ENCODE measurements around the gene SAA1. TPM values are rescaled to one million over a fixed set of nuclear protein-coding genes. Genes with fewer than 3 reads are reported as not detected.
"Not testable (repeated sequence)": the region's sequence is repeated elsewhere in the genome, so short reads cannot be mapped to it uniquely, and the experiment has no call there.

SAA1 gene
- total RNA-seq, 2 donors from 2014 or later: not detected

- peak overlapping the region; percentile 67 for H3K27ac Mint-ChIP-seq
- H3K27me3 Mint-ChIP-seq; DNase-seq; H3K9me3 ChIP-seq (ENCODE audit: control insufficient read depth, low read length, poor library complexity, severe bottlenecking); H3K36me3 Mint-ChIP-seq (ENCODE audit: low read depth): not testable (repeated sequence)
- H3K4me1 Mint-ChIP-seq: peaks cover 21% of the 10 kb centered on the region
- H3K4me3 Mint-ChIP-seq: peak overlapping the region; percentile 75
- ATAC-seq: peak; percentile 59
Measured at GRCh38 chr11:18267335-18268133, 1.5 kb downstream of the SAA1 start.

GRCh38 chr11:18269252-18269651, 3.2 kb downstream of the SAA1 start:
- H3K27me3 Mint-ChIP-seq; H3K27ac Mint-ChIP-seq; H3K9me3 ChIP-seq (ENCODE audit: control insufficient read depth, low read length, poor library complexity, severe bottlenecking); DNase-seq; ATAC-seq; H3K36me3 Mint-ChIP-seq (ENCODE audit: low read depth); H3K4me3 Mint-ChIP-seq: not testable (repeated sequence)
- H3K4me1 Mint-ChIP-seq: peaks cover 17% of the 10 kb centered on the region

DNA sequence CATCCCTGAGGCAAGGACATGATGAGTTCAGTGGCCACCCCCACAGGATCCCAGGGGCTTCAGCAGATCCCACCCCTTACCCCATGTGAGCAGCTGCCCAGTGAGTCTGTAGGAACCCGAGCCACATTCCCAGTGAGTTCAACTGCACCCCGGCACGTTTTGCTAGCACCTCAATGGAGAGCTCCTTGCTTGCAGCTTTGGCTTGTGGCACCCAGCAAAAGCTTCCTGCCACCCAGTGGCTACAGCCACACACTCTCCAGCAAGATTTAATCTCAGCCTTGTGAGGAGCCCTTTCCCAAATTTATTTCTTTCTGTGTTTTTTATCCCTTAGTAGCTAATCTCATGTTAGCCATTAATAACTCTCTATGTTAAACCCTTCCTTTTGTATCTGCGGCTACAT, 4.0 kb downstream of the SAA1 start:
- H3K9me3 ChIP-seq (ENCODE audit: control insufficient read depth, low read length, poor library complexity, severe bottlenecking): no peaks in the 10 kb centered on the region
- no peak for ATAC-seq
- no peak overlapping the region for H3K4me3 Mint-ChIP-seq
- no peak overlapping the region for H3K27ac Mint-ChIP-seq
- no peak for DNase-seq
- H3K4me1 Mint-ChIP-seq: peaks cover 13% of the 10 kb centered on the region
- H3K36me3 Mint-ChIP-seq (ENCODE audit: low read depth): peaks cover 2% of the 10 kb centered on the region
- no peaks in the 10 kb centered on the region for H3K27me3 Mint-ChIP-seq

DNA sequence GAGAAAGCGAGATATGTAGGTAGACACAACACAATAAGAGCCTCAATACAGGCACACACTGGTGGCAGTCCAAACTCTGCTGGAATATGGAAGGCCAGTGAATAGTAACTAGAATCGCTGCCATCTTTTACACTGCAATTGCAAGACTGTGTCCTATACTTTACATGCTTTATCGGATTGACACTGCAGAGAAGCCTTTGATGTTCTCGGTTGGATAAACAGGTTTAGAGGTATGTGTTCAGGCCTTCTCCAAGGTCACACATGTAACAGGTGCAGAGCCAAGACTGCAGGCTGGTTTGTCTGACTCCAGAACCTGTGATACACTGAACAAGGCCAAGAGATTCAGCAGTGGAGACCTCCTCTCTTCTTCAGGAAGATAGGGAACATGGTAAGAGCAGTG, 5.1 kb downstream of the SAA1 start:
- H3K9me3 ChIP-seq (ENCODE audit: control insufficient read depth, low read length, poor library complexity, severe bottlenecking): no peaks in the 10 kb centered on the region
- DNase-seq (no peak), ATAC-seq (no peak)
- H3K27me3 Mint-ChIP-seq: no peaks in the 10 kb centered on the region
- H3K27ac Mint-ChIP-seq: no peak overlapping the region
- H3K4me1 Mint-ChIP-seq: peaks cover 9% of the 10 kb centered on the region
- H3K4me3 Mint-ChIP-seq: no peak overlapping the region
- peaks cover 2% of the 10 kb centered on the region for H3K36me3 Mint-ChIP-seq (ENCODE audit: low read depth)

GRCh38 chr11:18277565-18278271, 11.7 kb downstream of the SAA1 start:
- Mint-ChIP-seq H3K27ac (peak overlapping the region; percentile 25), H3K36me3 (ENCODE audit: low read depth) (peaks cover 7% of the 10 kb centered on the region)
- no peak for DNase-seq

DNA sequence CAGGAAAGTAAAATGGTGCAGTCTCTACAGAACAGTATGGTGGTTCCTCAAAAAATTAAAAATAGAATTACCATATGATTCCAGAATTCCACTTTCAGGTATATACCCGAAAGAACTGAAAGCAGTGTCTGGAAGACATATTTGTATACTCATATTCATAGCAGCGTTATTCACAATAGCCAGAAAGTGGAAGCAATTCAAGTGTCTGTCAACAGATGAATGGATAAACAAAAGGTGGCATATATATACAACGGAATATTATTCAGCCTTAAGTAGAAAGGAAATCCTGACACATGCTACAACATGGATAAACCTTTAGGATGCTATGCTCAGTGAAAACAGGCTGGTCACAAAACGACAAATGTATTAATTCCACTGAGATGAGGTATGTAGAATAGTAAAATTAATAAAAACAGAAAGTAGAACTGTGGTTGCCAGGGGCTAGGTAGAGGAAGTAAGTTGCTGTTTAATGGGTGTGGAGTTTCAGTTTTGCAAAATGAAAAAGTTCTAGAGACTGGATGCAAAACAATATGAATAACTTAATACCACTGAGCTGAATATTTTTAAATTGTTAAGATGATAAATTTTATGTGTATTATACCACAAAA, 14.5 kb downstream of the SAA1 start:
- DNase-seq (no peak), ATAC-seq (peak; percentile 55)
- peaks cover 11% of the 10 kb centered on the region for H3K36me3 Mint-ChIP-seq (ENCODE audit: low read depth)
- peak overlapping the region; percentile 75 for H3K27ac Mint-ChIP-seq
- H3K4me3 Mint-ChIP-seq: no peak overlapping the region
- H3K4me1 Mint-ChIP-seq: peaks cover 10% of the 10 kb centered on the region
- no peaks in the 10 kb centered on the region for H3K27me3 Mint-ChIP-seq
- no peaks in the 10 kb centered on the region for H3K9me3 ChIP-seq (ENCODE audit: control insufficient read depth, low read length, poor library complexity, severe bottlenecking)

More at GRCh38 chr11:18277565-18278271, 11.7 kb downstream of the SAA1 start:
- Mint-ChIP-seq H3K4me1 (peaks cover 6% of the 10 kb centered on the region), H3K27me3 (no peaks in the 10 kb centered on the region), H3K4me3 (no peak overlapping the region)
- H3K9me3 ChIP-seq (ENCODE audit: control insufficient read depth, low read length, poor library complexity, severe bottlenecking): no peaks in the 10 kb centered on the region
- no peak for ATAC-seq

DNA sequence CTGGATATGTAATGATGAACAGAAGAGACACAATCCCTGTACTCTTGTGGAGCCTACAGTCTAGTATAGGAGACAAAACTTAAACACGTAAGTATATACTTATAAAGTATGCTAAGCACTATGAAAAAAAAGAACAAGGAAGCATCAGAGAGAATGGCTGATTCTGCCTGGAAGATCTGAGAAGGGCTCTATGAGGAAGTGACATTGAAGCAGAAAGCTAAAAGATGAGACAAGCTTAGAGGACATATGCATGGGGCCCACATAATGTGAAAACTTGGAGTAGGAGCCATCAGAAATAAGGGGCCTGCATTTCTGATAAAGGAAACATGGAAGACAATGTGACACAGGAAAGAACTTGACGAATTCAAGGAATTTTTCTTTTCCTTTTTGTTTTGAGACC, 16.6 kb downstream of the SAA1 start:
- H3K4me3 Mint-ChIP-seq: no peak overlapping the region
- no peak overlapping the region for H3K27ac Mint-ChIP-seq
- peaks cover 26% of the 10 kb centered on the region for H3K36me3 Mint-ChIP-seq (ENCODE audit: low read depth)
- H3K9me3 ChIP-seq (ENCODE audit: control insufficient read depth, low read length, poor library complexity, severe bottlenecking): no peaks in the 10 kb centered on the region
- DNase-seq: no peak
- H3K4me1 Mint-ChIP-seq: peaks cover 14% of the 10 kb centered on the region
- H3K27me3 Mint-ChIP-seq: no peaks in the 10 kb centered on the region
- no peak for ATAC-seq

GRCh38 chr11:18285841-18286240, 19.8 kb downstream of the SAA1 start:
- ATAC-seq: no peak
- peaks cover 29% of the 10 kb centered on the region for H3K36me3 Mint-ChIP-seq (ENCODE audit: low read depth)
- H3K4me1 Mint-ChIP-seq: peaks cover 13% of the 10 kb centered on the region
- H3K27me3 Mint-ChIP-seq: no peaks in the 10 kb centered on the region
- no peaks in the 10 kb centered on the region for H3K9me3 ChIP-seq (ENCODE audit: control insufficient read depth, low read length, poor library complexity, severe bottlenecking)
- H3K27ac Mint-ChIP-seq: no peak overlapping the region
- DNase-seq: no peak
- no peak overlapping the region for H3K4me3 Mint-ChIP-seq

GRCh38 chr11:18288911-18289310, 22.8 kb downstream of the SAA1 start:
- Mint-ChIP-seq H3K36me3 (ENCODE audit: low read depth) (peaks cover 25% of the 10 kb centered on the region), H3K27ac (no peak overlapping the region), H3K27me3 (no peaks in the 10 kb centered on the region), H3K4me3 (no peak overlapping the region), H3K4me1 (peaks cover 9% of the 10 kb centered on the region)
- no peak for ATAC-seq
- H3K9me3 ChIP-seq (ENCODE audit: control insufficient read depth, low read length, poor library complexity, severe bottlenecking): no peaks in the 10 kb centered on the region
- DNase-seq: no peak

DNA sequence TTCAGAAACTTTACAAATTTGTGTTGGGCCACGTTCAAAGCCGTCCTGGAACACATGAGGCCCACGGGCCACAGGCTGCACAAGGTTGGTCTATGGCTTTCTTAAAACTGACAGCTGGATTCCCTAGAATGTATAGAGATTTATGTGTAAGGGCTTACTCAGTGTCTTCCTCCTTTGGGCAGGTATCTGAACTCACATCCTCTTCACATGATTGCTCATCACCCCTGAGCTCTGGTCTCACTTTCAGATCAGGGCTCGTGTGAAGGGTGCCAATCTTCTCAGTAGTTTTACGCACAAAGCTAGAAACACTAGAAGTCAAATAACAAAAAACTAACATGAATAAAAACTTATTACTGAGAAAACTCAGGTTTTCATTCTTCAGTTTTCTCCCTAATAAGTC, 28.8 kb downstream of the SAA1 start:
- no peaks in the 10 kb centered on the region for H3K27me3 Mint-ChIP-seq
- DNase-seq (no peak), ATAC-seq (no peak)
- peaks cover 7% of the 10 kb centered on the region for H3K4me1 Mint-ChIP-seq
- no peaks in the 10 kb centered on the region for H3K9me3 ChIP-seq (ENCODE audit: control insufficient read depth, low read length, poor library complexity, severe bottlenecking)
- H3K4me3 Mint-ChIP-seq: no peak overlapping the region
- H3K36me3 Mint-ChIP-seq (ENCODE audit: low read depth): peaks cover 14% of the 10 kb centered on the region
- H3K27ac Mint-ChIP-seq: peak overlapping the region; percentile 19

- Mint-ChIP-seq H3K4me1 (peaks cover 6% of the 10 kb centered on the region), H3K4me3 (no peak overlapping the region), H3K27me3 (no peaks in the 10 kb centered on the region), H3K27ac (no peak overlapping the region), H3K36me3 (ENCODE audit: low read depth) (peaks cover 14% of the 10 kb centered on the region)
- no peak for ATAC-seq
- no peak for DNase-seq
- H3K9me3 ChIP-seq (ENCODE audit: control insufficient read depth, low read length, poor library complexity, severe bottlenecking): no peaks in the 10 kb centered on the region
Measured at GRCh38 chr11:18295316-18295715, 29.3 kb downstream of the SAA1 start.

DNA sequence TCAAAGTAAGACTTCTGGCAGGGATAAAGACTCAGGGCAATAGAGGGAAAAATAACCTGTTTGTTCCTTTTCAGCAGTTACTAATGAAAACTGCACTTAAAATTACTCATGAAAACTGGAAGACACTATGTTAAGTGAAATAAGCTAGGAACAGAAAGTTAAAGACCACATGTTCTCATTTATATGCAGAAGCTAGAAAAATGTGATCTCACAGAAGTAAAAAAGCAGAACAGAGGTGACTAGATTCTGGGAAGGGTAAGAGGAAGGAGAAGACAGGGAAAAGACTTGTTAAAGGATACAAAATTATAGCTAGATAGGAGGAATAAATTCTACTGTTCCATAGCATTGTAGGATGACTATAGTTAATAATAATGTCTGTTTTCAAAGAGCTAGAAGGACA, 33.7 kb downstream of the SAA1 start:
- peaks cover 16% of the 10 kb centered on the region for H3K36me3 Mint-ChIP-seq (ENCODE audit: low read depth)

DNA sequence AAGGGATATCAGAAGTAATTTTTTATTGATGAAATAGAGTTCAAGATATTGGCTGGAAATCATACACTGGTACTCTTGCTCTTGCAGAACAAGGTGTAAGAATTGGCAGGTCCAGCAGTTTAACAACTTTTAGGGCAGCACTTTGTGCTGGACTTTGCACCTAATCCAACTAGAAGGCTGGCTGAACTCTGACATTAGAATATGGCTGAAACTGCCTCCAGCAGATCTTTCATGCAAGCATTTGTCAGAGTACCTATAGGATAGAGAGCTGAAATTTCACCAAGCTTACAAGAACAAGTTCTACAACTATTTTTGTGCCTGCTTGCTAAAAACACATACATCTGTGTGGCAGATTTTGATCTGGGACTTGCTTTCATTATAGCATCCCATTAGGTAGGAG, 38.7 kb downstream of the SAA1 start:
- H3K36me3 Mint-ChIP-seq (ENCODE audit: low read depth): peaks cover 14% of the 10 kb centered on the region
- DNase-seq (no peak), ATAC-seq (no peak)
- H3K9me3 ChIP-seq (ENCODE audit: control insufficient read depth, low read length, poor library complexity, severe bottlenecking): no peaks in the 10 kb centered on the region
- peaks cover 10% of the 10 kb centered on the region for H3K4me1 Mint-ChIP-seq
- no peaks in the 10 kb centered on the region for H3K27me3 Mint-ChIP-seq
- H3K27ac Mint-ChIP-seq: no peak overlapping the region
- no peak overlapping the region for H3K4me3 Mint-ChIP-seq

More for the DNA sequence above, 33.7 kb downstream of the SAA1 start:
- no peak for DNase-seq
- H3K27ac Mint-ChIP-seq: peak overlapping the region; percentile 47
- H3K4me3 Mint-ChIP-seq: no peak overlapping the region
- ATAC-seq: no peak
- no peaks in the 10 kb centered on the region for H3K27me3 Mint-ChIP-seq
- no peaks in the 10 kb centered on the region for H3K9me3 ChIP-seq (ENCODE audit: control insufficient read depth, low read length, poor library complexity, severe bottlenecking)
- peaks cover 14% of the 10 kb centered on the region for H3K4me1 Mint-ChIP-seq

Measured in T-helper 17 cell (primary cell).